GM10847 (cell line): ENCODE measurements around the gene FICD.

Experiments
- POLR2A ChIP-seq: IDR thresholded peaks from 2 replicates; pipeline ENCODE4 v1.6.1; 2011; ENCODE audit not compliant: insufficient read length; ENCODE audit errors: extremely low read depth

FICD gene

GRCh38 chr12:108568338-108569154 lies 53.5 kb downstream of the FICD start:
- TF ChIP-seq POLR2A, result no peak
